Loucy (cell line): ENCODE data around the gene JAZF1.

ENCODE experiments used
- CTCF ChIP-seq: fragments of 200-600 bp; sonication (generic); conservative IDR thresholded peaks from 2 replicates; pipeline ENCODE4 v1.5.1; 2014; ENCODE audit warnings: mild to moderate bottlenecking, antibody characterized with exemption, low read length
- EZH2phosphoT487 ChIP-seq: fragments of 200-600 bp; IDR thresholded peaks from 2 replicates; pipeline ENCODE4 v1.6.1; 2018; ENCODE audit warnings: antibody characterized with exemption, mild to moderate bottlenecking, moderate library complexity, borderline replicate concordance

- TF ChIP-seq CTCF (no peak), EZH2phosphoT487 (no peak)
Measured at GRCh38 chr7:27928001-27928400, 252.6 kb downstream of the JAZF1 start.
